ENCODE data around the gene TRAPPC13.
"Not testable (repeated sequence)": the region's sequence is repeated elsewhere in the genome, so short reads cannot be mapped to it uniquely, and the experiment has no call there.

Gene TRAPPC13

DNA sequence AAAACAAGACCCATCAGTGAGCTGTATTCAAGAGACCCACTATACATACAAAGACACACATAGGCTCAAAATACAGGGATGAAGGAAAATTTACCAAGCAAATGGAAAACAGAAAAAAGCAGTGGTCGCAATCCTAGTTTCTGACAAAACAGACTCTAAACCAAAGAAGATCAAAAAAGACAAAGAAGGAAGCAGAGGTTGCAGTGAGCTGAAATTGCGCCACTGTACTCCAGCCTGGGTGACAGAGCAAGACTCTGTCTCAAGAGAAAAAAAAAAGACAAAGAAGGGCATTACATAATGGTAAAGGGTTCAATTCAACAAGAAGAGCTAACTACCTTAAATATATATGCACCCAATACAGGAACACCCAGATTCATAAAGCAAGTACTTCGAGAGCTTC lies 51.2 kb downstream of the TRAPPC13 start:
- not testable (repeated sequence) for H3K27me3 ChIP-seq (ENCODE audit: insufficient read depth, low read length); H3K36me3 ChIP-seq (ENCODE audit: insufficient read depth, low read length); H2AFZ ChIP-seq (ENCODE audit: low read length, unreplicated experiment); H3K4me3 ChIP-seq (ENCODE audit: low read depth, low read length); H3K79me2 ChIP-seq (ENCODE audit: control insufficient read depth, insufficient read depth, low read length, unreplicated experiment); H3K27ac ChIP-seq (ENCODE audit: low read depth, low read length)
- H3K4me1 ChIP-seq (ENCODE audit: control insufficient read depth, insufficient read depth, low read length, unreplicated experiment) = peaks cover 15% of the 10 kb centered on the region

DNA sequence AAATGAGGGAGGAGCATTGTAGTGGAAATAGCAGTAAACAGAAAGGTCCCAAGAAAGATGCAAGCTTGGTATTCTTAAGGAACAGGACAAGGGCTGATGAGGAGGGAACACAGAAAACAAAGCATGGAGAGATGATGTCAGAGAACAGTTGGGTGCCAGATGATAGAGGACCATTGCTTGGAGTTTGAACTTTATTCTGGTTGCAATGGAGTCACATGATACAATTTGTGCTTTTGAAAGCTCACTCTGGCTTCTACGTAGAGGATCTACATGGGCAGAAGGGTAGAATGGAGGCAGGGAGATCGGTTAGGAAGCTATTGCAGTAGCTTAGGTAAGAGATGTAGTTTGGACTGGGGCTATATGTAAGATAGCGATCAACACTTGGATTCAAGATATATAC lies 57.3 kb downstream of the TRAPPC13 start:
- no peaks in the 10 kb centered on the region for H3K4me1 ChIP-seq (ENCODE audit: control insufficient read depth, insufficient read depth, low read length, unreplicated experiment)
- H3K4me3 ChIP-seq (ENCODE audit: low read depth, low read length) = no peak overlapping the region
- peaks cover 9% of the 10 kb centered on the region for H3K36me3 ChIP-seq (ENCODE audit: insufficient read depth, low read length)
- H3K27me3 ChIP-seq (ENCODE audit: insufficient read depth, low read length) = no peaks in the 10 kb centered on the region
- H3K27ac ChIP-seq (ENCODE audit: low read depth, low read length) = no peak overlapping the region
- peaks cover 4% of the 10 kb centered on the region for H3K79me2 ChIP-seq (ENCODE audit: control insufficient read depth, insufficient read depth, low read length, unreplicated experiment)
- no peak overlapping the region for H2AFZ ChIP-seq (ENCODE audit: low read length, unreplicated experiment)

- H2AFZ ChIP-seq (ENCODE audit: low read length, unreplicated experiment) = no peak overlapping the region
- no peaks in the 10 kb centered on the region for H3K27me3 ChIP-seq (ENCODE audit: insufficient read depth, low read length)
- no peaks in the 10 kb centered on the region for H3K79me2 ChIP-seq (ENCODE audit: control insufficient read depth, insufficient read depth, low read length, unreplicated experiment)
- no peaks in the 10 kb centered on the region for H3K4me1 ChIP-seq (ENCODE audit: control insufficient read depth, insufficient read depth, low read length, unreplicated experiment)
- H3K27ac ChIP-seq (ENCODE audit: low read depth, low read length) = no peak overlapping the region
- peaks cover 6% of the 10 kb centered on the region; the same call in 1 of the 2 replicates for H3K36me3 ChIP-seq (ENCODE audit: insufficient read depth, low read length)
- H3K4me3 ChIP-seq (ENCODE audit: low read depth, low read length) = no peak overlapping the region
Measured at GRCh38 chr5:65693121-65693520, 68.3 kb downstream of the TRAPPC13 start.

DNA sequence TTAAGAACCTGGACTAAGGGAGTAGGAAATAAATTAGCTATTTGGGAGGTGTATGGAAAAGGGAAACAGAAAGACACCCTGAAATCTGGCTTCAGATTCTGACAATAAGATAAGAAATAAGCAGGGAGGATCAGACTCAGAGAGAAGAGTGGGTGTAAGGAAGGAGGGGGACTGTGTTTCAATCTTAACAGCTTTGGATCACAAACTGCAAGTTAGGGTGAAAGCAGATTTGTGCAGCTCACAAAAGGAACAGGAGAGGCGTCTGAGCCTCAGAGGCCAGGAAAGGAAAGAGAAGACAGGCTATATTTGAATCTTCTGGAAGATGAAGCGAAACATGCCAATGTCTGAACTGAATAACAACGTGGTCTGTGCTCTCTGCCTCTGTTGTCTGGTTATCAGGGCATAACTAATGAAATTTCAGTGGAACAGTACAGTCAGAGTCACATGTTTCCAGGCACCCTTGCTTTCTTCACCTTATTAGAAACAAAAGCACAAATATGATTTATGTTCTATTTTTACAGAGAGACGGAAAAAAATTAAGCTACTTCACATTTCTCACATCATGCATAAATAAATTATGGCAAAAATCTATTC lies 70.4 kb downstream of the TRAPPC13 start:
- no peak overlapping the region for H3K4me3 ChIP-seq (ENCODE audit: low read depth, low read length)
- no peaks in the 10 kb centered on the region for H3K4me1 ChIP-seq (ENCODE audit: control insufficient read depth, insufficient read depth, low read length, unreplicated experiment)
- no peaks in the 10 kb centered on the region for H3K27me3 ChIP-seq (ENCODE audit: insufficient read depth, low read length)
- H3K79me2 ChIP-seq (ENCODE audit: control insufficient read depth, insufficient read depth, low read length, unreplicated experiment) = no peaks in the 10 kb centered on the region
- 0 out of 2 replicates have a peak, but pooled peaks cover 13% of the 10 kb centered on the region for H3K36me3 ChIP-seq (ENCODE audit: insufficient read depth, low read length)
- no peak overlapping the region for H3K27ac ChIP-seq (ENCODE audit: low read depth, low read length)
- H2AFZ ChIP-seq (ENCODE audit: low read length, unreplicated experiment) = no peak overlapping the region

DNA sequence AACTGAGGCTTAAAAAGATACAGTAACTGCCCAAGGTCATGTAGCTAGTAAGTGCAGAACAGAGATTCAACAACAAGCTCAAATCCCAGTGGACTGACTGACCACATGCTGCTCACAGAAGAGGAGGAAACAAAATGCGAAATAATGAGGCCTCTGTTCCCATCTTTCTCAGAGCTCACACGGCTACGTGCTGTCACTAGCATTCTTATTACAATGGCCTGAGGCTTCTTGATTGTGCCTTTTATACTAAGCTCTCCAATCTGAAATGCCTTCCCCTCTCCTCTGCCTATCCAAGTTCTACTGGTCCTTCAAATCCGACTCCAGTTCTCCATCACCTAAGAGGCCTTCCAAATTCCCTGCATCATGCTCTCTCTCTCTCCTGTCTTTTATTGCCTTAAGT lies 71.1 kb downstream of the TRAPPC13 start:
- Histone ChIP-seq H2AFZ (ENCODE audit: low read length, unreplicated experiment) (no peak overlapping the region), H3K79me2 (ENCODE audit: control insufficient read depth, insufficient read depth, low read length, unreplicated experiment) (no peaks in the 10 kb centered on the region), H3K27ac (ENCODE audit: low read depth, low read length) (no peak overlapping the region), H3K4me3 (ENCODE audit: low read depth, low read length) (no peak overlapping the region), H3K27me3 (ENCODE audit: insufficient read depth, low read length) (no peaks in the 10 kb centered on the region), H3K4me1 (ENCODE audit: control insufficient read depth, insufficient read depth, low read length, unreplicated experiment) (no peaks in the 10 kb centered on the region), H3K36me3 (ENCODE audit: insufficient read depth, low read length) (0 out of 2 replicates have a peak, but pooled peaks cover 13% of the 10 kb centered on the region)

DNA sequence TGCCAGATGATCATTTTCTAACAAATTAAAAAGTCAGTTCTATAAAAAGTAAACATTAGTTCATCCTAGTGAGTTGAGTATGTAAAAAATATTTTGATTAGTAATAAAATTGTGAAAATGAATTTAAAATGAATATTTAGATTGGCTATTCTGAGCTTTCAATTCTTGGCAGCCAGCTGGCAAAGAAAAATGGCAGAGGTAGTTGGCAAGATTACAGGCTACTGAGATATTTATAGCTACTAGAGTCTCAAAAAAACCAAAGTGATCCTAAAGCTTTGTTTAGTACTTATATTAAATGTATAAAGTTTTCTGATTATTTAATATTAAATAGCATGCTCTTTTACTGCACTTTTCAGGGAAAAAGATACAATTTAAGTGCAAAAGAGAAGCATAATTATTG lies 72.1 kb downstream of the TRAPPC13 start:
- Histone ChIP-seq H2AFZ (ENCODE audit: low read length, unreplicated experiment) (no peak overlapping the region), H3K27ac (ENCODE audit: low read depth, low read length) (no peak overlapping the region), H3K4me3 (ENCODE audit: low read depth, low read length) (no peak overlapping the region), H3K27me3 (ENCODE audit: insufficient read depth, low read length) (no peaks in the 10 kb centered on the region), H3K79me2 (ENCODE audit: control insufficient read depth, insufficient read depth, low read length, unreplicated experiment) (no peaks in the 10 kb centered on the region), H3K4me1 (ENCODE audit: control insufficient read depth, insufficient read depth, low read length, unreplicated experiment) (no peaks in the 10 kb centered on the region), H3K36me3 (ENCODE audit: insufficient read depth, low read length) (0 out of 2 replicates have a peak, but pooled peaks cover 11% of the 10 kb centered on the region)

GRCh38 chr5:65699338-65699737 lies 74.5 kb downstream of the TRAPPC13 start:
- Histone ChIP-seq H3K27me3 (ENCODE audit: insufficient read depth, low read length) (no peaks in the 10 kb centered on the region), H3K27ac (ENCODE audit: low read depth, low read length) (no peak overlapping the region), H3K4me1 (ENCODE audit: control insufficient read depth, insufficient read depth, low read length, unreplicated experiment) (no peaks in the 10 kb centered on the region), H2AFZ (ENCODE audit: low read length, unreplicated experiment) (no peak overlapping the region), H3K36me3 (ENCODE audit: insufficient read depth, low read length) (0 out of 2 replicates have a peak, but pooled peaks cover 18% of the 10 kb centered on the region), H3K4me3 (ENCODE audit: low read depth, low read length) (no peak overlapping the region), H3K79me2 (ENCODE audit: control insufficient read depth, insufficient read depth, low read length, unreplicated experiment) (no peaks in the 10 kb centered on the region)

DNA sequence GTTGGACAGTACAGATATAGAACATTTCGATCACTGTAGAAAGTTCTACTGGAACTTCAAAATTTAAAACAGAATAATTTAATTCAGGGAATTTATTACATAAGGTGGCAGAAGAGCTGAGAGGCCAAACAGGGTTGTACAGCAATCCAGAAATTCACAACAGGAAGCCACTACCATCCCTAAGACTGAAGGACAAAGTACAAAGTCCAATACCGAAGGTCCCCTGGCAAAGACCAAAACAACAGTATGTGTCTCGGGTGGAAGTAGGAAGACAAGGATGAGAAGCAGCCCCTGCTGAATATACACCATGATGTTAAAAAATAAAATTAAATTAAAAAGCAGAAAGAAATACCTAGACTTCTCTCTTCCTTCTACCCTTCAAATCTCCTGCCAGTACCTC lies 77.2 kb downstream of the TRAPPC13 start:
- Histone ChIP-seq H3K27me3 (ENCODE audit: insufficient read depth, low read length) (no peaks in the 10 kb centered on the region), H3K4me1 (ENCODE audit: control insufficient read depth, insufficient read depth, low read length, unreplicated experiment) (no peaks in the 10 kb centered on the region), H3K4me3 (ENCODE audit: low read depth, low read length) (no peak overlapping the region), H3K27ac (ENCODE audit: low read depth, low read length) (no peak overlapping the region), H3K36me3 (ENCODE audit: insufficient read depth, low read length) (0 out of 2 replicates have a peak, but pooled peaks cover 21% of the 10 kb centered on the region), H3K79me2 (ENCODE audit: control insufficient read depth, insufficient read depth, low read length, unreplicated experiment) (no peaks in the 10 kb centered on the region), H2AFZ (ENCODE audit: low read length, unreplicated experiment) (no peak overlapping the region)

DNA sequence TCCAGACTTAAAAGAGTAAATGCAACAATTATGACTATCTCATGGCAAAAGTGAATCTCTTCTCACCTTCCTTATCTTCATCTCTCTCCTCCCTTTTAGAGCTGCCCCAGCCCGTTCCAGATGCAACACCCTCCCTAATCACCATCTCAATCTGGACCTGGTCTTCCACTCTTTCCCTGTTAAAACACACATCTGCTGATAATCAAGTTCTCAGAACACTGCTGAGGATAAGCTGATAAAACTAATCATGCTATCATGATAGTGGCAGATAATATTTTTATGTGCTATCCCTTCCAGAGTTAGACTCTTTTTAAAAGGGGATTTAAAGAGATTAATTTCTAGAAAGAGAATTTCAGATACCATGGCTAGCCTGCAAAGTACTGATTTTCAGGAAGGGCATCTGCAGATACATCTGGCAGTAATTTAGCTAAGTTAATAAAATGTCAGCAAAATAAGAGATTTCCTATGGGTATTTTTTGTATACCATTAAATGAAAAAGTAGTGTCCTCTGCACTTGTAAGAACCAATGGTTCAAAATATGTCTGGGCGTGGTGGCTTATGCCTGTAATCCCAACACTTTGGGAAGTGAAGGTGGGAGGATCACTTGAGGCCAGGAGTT lies 79.9 kb downstream of the TRAPPC13 start:
- Histone ChIP-seq H3K79me2 (ENCODE audit: control insufficient read depth, insufficient read depth, low read length, unreplicated experiment) (no peaks in the 10 kb centered on the region), H3K27ac (ENCODE audit: low read depth, low read length) (no peak overlapping the region), H2AFZ (ENCODE audit: low read length, unreplicated experiment) (no peak overlapping the region), H3K27me3 (ENCODE audit: insufficient read depth, low read length) (no peaks in the 10 kb centered on the region), H3K36me3 (ENCODE audit: insufficient read depth, low read length) (0 out of 2 replicates have a peak, but pooled peaks cover 12% of the 10 kb centered on the region), H3K4me1 (ENCODE audit: control insufficient read depth, insufficient read depth, low read length, unreplicated experiment) (no peaks in the 10 kb centered on the region), H3K4me3 (ENCODE audit: low read depth, low read length) (no peak overlapping the region)

- Histone ChIP-seq H3K36me3 (ENCODE audit: insufficient read depth, low read length) (peaks cover 21% of the 10 kb centered on the region; the same call in 1 of the 2 replicates), H3K27ac (ENCODE audit: low read depth, low read length) (no peak overlapping the region)
Measured at GRCh38 chr5:65707663-65708062, 82.8 kb downstream of the TRAPPC13 start.

GRCh38 chr5:65708145-65708544 lies 83.3 kb downstream of the TRAPPC13 start:
- Histone ChIP-seq H3K79me2 (ENCODE audit: control insufficient read depth, insufficient read depth, low read length, unreplicated experiment) (no peaks in the 10 kb centered on the region), H3K4me1 (ENCODE audit: control insufficient read depth, insufficient read depth, low read length, unreplicated experiment) (no peaks in the 10 kb centered on the region), H3K4me3 (ENCODE audit: low read depth, low read length) (no peak overlapping the region), H3K36me3 (ENCODE audit: insufficient read depth, low read length) (peaks cover 17% of the 10 kb centered on the region; the same call in 1 of the 2 replicates), H2AFZ (ENCODE audit: low read length, unreplicated experiment) (no peak overlapping the region), H3K27me3 (ENCODE audit: insufficient read depth, low read length) (no peaks in the 10 kb centered on the region), H3K27ac (ENCODE audit: low read depth, low read length) (no peak overlapping the region)

More at GRCh38 chr5:65707663-65708062, 82.8 kb downstream of the TRAPPC13 start:
- H3K27me3 ChIP-seq (ENCODE audit: insufficient read depth, low read length) = no peaks in the 10 kb centered on the region
- H2AFZ ChIP-seq (ENCODE audit: low read length, unreplicated experiment) = no peak overlapping the region
- H3K4me3 ChIP-seq (ENCODE audit: low read depth, low read length) = no peak overlapping the region
- no peaks in the 10 kb centered on the region for H3K79me2 ChIP-seq (ENCODE audit: control insufficient read depth, insufficient read depth, low read length, unreplicated experiment)
- no peaks in the 10 kb centered on the region for H3K4me1 ChIP-seq (ENCODE audit: control insufficient read depth, insufficient read depth, low read length, unreplicated experiment)
